ENCODE results near the gene XPO1. TPM values are rescaled to one million over a fixed set of nuclear protein-coding genes. Genes with fewer than 3 reads are reported as not detected.

XPO1 gene
- total RNA-seq, 4 donors from 2014 or later = 148 to 444 (median 323) TPM

GRCh38 chr2:61510674-61511671 is 27.2 kb downstream of the XPO1 start:
- no peak for DNase-seq
- H3K4me1 ChIP-seq = no peaks in the 10 kb centered on the region
- H3K27ac ChIP-seq = no peak overlapping the region
- no peaks in the 10 kb centered on the region for H3K27me3 ChIP-seq
- no peaks in the 10 kb centered on the region for H3K36me3 ChIP-seq
- no peaks in the 10 kb centered on the region for H3K9me3 ChIP-seq
- H3K4me3 ChIP-seq = no peak overlapping the region
- TF ChIP-seq CTCF (IDR thresholded peaks at IDR 0.05) (no peak), POLR2A (IDR thresholded peaks at IDR 0.05) (no peak)
- intact Hi-C loops (cut with DNase I; ENCODE audit: low total_unique reads) = no loop called here

- DNase-seq = no peak
Observed at GRCh38 chr2:61504949-61505348, 33.2 kb downstream of the XPO1 start.

GRCh38 chr2:61499060-61499459 is 39.1 kb downstream of the XPO1 start:
- H3K27me3 ChIP-seq = no peaks in the 10 kb centered on the region
- H3K4me1 ChIP-seq = no peaks in the 10 kb centered on the region
- no peaks in the 10 kb centered on the region for H3K9me3 ChIP-seq
- DNase-seq = no peak
- H3K4me3 ChIP-seq = no peak overlapping the region
- intact Hi-C loops (cut with DNase I; ENCODE audit: low total_unique reads) = no loop called here
- no peak overlapping the region for H3K27ac ChIP-seq
- TF ChIP-seq POLR2A (IDR thresholded peaks at IDR 0.05) = no peak
- no peak for TF ChIP-seq CTCF (IDR thresholded peaks at IDR 0.05)
- H3K36me3 ChIP-seq = no peaks in the 10 kb centered on the region

More at GRCh38 chr2:61504949-61505348, 33.2 kb downstream of the XPO1 start:
- no peaks in the 10 kb centered on the region for H3K4me1 ChIP-seq
- intact Hi-C loops (cut with DNase I; ENCODE audit: low total_unique reads) = no loop called here
- H3K4me3 ChIP-seq = no peak overlapping the region
- no peak for TF ChIP-seq POLR2A (IDR thresholded peaks at IDR 0.05)
- no peak for TF ChIP-seq CTCF (IDR thresholded peaks at IDR 0.05)
- no peaks in the 10 kb centered on the region for H3K27me3 ChIP-seq
- no peak overlapping the region for H3K27ac ChIP-seq
- H3K36me3 ChIP-seq = no peaks in the 10 kb centered on the region
- H3K9me3 ChIP-seq = no peaks in the 10 kb centered on the region

GRCh38 chr2:61493523-61493942 is 44.6 kb downstream of the XPO1 start:
- no peak for TF ChIP-seq POLR2A (IDR thresholded peaks at IDR 0.05)
- TF ChIP-seq CTCF (IDR thresholded peaks at IDR 0.05) = no peak
- intact Hi-C loops (cut with DNase I; ENCODE audit: low total_unique reads) = no loop called here

GRCh38 chr2:61492476-61492875 is 45.7 kb downstream of the XPO1 start:
- Histone ChIP-seq H3K9me3 (no peaks in the 10 kb centered on the region), H3K27me3 (no peaks in the 10 kb centered on the region), H3K4me1 (no peaks in the 10 kb centered on the region), H3K36me3 (no peaks in the 10 kb centered on the region), H3K27ac (no peak overlapping the region), H3K4me3 (no peak overlapping the region)
- intact Hi-C loops (cut with DNase I; ENCODE audit: low total_unique reads) = no loop called here
- TF ChIP-seq CTCF (IDR thresholded peaks at IDR 0.05) = no peak
- no peak for TF ChIP-seq POLR2A (IDR thresholded peaks at IDR 0.05)
- no peak for DNase-seq

More at GRCh38 chr2:61493523-61493942, 44.6 kb downstream of the XPO1 start:
- no peaks in the 10 kb centered on the region for H3K9me3 ChIP-seq
- DNase-seq = no peak
- H3K36me3 ChIP-seq = no peaks in the 10 kb centered on the region
- no peak overlapping the region for H3K4me3 ChIP-seq
- H3K27me3 ChIP-seq = no peaks in the 10 kb centered on the region
- no peak overlapping the region for H3K27ac ChIP-seq
- no peaks in the 10 kb centered on the region for H3K4me1 ChIP-seq
